GM23248 (cell line): Measurements from ENCODE around the gene CALD1.

Source experiments
- EZH2 ChIP-seq: fragments of 200-600 bp; sonication (generic); IDR thresholded peaks from 2 replicates; pipeline ENCODE4 v1.6.1; 2018; ENCODE audit warnings: antibody characterized with exemption, mild to moderate bottlenecking; ENCODE audit not compliant: insufficient read depth, poor library complexity, severe bottlenecking
- EZH2phosphoT487 ChIP-seq: fragments of 200-600 bp; sonication (generic); IDR thresholded peaks from 2 replicates; pipeline ENCODE4 v1.6.1; 2018; ENCODE audit warnings: antibody characterized with exemption, moderate library complexity, mild to moderate bottlenecking, low read depth; ENCODE audit not compliant: insufficient read depth

- TF ChIP-seq EZH2 (no peak), EZH2phosphoT487 (no peak)
Measured at GRCh38 chr7:134831862-134832261, 52.4 kb downstream of the CALD1 start.
